GM21723 (cell line): ENCODE measurements around the gene KIN.
"Not testable (repeated sequence)": the region's sequence is repeated elsewhere in the genome, so short reads cannot be mapped to it uniquely, and the experiment has no call there.

Experiments used
- ATAC-seq: cut with Tn5 transposase; IDR thresholded peaks from one replicate; pipeline ENCODE4 v1.9.1; 2021; ENCODE audit warnings: mild to moderate bottlenecking, moderate library complexity; ENCODE audit not compliant: unreplicated experiment

Gene KIN

GRCh38 chr10:7787857-7788638 lies at the start of gene KIN, which contains the start of gene ATP5F1C:
KIN (minus strand) TSS chr10:7787993; CDS start chr10:7787933, 60 bp downstream.
ATP5F1C (plus strand) TSS chr10:7788177; CDS start chr10:7788208, 31 bp downstream.
- peak; percentile 94 for ATAC-seq

DNA sequence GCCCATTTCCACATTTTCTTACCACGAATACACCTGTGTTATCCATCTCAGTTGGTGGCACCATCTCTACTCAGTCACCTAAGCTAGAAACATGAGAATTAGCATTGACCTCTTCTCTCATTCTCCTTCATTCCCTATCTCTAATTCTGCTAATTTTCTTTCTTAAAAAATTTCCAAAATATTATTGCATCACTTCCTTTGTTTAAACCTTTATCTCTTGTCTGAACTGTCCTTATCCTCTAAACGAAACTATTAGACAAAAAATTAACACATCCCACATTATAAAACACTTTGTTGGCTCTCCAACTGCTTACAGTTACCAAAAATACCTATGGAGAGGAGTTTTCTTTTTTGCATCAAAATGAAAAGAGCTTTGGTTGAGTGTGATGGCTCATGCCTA lies 48.8 kb upstream of the KIN start:
- no peak for ATAC-seq

- no peak for ATAC-seq
Observed at GRCh38 chr10:7834262-7834661, 46.5 kb upstream of the KIN start.

DNA sequence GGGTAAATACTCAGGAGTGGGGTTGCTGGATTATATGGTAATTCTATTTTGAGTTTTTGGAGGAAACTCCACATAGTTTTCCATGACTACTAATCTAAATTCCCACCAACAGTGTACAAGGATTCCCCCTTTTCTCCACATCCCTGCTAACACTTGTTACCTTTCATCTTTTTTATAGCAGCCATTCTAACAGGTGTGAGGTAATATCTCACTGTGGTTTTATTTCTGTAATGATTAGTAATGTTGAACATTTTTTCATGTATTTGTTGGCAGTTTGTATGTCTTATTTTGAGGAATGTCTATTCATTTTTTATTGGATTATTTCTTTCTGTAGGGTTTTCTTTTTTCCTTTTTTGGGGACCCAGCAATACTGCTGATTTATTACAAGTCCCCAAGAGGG lies 45.4 kb upstream of the KIN start:
- no peak for ATAC-seq

- no peak for ATAC-seq
Observed at GRCh38 chr10:7832060-7832459, 44.3 kb upstream of the KIN start.

- ATAC-seq = no peak
Observed at GRCh38 chr10:7829289-7829834, 41.6 kb upstream of the KIN start.

GRCh38 chr10:7826971-7827370 lies 39.2 kb upstream of the KIN start:
- no peak for ATAC-seq

DNA sequence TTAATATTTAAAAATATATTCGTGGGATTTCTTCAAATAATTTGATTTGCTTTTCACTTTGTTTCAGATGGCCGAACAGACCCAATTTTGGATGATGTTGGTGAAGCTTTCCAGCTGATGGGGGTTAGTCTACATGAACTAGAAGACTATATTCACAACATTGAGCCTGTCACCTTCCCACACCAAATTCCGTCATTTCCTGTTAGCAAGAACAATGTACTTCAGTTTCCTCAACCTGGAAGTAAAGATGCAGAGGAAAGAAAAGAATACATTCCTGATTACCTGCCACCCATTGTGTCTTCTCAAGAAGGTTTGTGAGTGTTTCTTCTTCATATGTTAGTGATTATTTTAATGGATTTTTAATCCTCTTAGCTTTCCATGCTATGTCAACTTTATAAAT lies 36.5 kb upstream of the KIN start:
- ATAC-seq = no peak

DNA sequence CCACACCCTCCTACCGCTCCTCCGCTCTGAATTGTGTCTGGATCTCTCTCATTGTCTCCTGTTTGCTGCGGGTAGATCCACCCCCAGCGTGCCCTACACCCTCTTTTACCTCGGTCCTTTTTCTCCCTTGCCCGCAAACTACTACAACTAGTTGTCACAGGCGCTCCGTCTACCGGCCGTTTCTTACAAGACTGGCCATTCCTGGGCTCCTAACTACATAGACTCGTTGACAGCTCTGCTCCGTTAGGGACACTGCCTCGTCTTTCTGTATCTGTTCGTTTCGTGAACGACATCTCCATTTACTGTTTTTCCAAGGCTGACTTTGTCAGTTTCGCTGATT lies 31.3 kb upstream of the KIN start:
- peak; percentile 64 for ATAC-seq

DNA sequence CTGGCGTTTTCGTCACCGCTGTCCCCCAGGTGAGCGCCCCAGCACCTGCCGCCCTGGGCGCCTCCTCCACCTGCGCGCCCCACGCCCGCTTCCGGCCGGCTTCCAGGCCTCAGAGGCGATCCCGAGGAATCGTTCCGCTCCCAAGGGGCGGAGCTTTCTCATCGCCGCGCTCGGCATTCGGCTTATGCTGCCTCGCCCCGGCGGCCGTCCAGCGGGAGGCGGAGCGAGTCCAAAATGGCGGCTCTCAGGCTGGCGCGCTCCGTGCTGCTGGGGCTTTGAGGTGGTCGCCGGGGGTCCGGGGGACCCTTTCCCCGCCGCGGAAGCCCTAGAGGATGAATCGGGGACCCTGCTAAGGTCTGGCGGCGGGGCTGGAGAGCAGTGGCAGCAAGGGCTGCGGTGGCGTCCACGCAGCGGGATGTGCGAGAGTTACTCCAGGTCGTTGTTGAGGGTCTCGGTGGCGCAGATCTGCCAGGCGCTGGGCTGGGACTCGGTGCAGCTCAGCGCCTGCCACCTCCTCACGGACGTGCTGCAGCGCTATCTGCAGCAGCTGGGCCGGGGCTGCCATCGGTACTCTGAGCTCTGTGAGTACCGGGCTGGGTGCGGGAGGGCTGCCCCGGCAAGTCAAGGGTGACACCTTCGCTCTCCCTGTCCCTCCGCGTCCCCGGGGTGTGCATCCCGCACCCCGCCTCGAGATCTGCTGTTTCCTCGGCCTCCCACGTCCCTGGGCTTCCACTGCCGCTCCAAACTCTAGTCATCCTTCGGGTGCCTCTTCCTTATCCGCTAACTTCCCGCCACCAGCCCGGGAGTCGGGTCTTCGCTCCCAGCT lies 30.7 kb upstream of the KIN start, which contains the start of gene TAF3:
TSS of gene TAF3 (plus strand) at position 211 of the 826 bp plus-strand sequence. CDS start at position 416, 205 bp downstream.
- ATAC-seq = peak; percentile 90

DNA sequence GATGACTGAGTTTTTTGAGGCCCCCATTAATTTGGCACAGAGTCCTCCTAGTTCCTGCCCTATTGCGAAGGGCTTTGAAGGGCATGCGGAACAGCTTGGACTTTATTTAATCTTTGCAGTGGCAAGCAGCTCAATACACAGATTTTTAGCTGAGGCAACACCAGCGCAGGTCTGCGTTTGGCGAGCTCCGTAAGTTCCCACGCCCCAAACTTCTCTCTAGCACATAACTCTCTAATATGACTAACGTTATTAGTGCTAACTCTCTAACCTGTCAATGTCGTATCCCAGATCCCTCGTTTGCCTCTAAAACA lies 30.1 kb upstream of the KIN start:
- ATAC-seq = peak; percentile 20

GRCh38 chr10:7817576-7817975 lies 29.8 kb upstream of the KIN start:
- ATAC-seq = no peak

DNA sequence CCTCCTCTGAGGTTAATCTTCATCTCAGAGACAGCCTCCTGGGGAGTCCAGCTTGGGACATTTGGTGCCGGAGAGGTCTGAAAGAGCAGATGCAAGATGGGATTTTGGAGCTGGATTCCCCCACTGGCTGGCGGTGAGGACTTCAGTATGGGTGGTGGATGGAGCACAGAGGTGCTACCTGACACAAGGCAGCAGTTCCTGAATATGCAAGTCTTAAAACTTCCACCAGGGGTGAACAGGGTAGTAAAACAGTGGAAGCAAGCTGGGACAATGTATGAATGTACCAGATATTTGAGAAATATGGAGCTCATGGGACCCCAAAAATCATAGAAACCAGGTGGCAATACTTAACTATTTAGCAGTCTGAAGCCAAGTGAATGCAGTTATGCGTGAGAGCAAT lies 25.7 kb upstream of the KIN start:
- ATAC-seq = no peak

DNA sequence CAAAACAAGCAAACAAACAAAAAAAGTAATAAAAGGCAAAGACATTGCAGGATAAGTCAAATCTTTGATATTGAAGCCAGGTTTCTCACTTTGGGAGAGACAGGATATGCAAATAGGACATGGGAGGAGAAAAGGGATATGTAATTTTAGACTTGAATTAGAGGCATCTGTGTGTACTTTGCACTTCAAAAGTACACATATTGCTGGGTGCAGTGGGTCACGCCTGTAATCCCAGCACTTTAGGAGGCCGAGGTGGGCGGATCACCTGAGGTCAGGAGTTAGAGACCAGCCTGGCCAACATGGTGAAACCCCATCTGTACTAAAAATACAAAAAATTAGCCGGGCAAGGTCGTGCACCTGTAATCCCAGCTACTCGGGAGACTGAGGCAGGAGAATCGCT lies 23.9 kb upstream of the KIN start:
- not testable (repeated sequence) for ATAC-seq

DNA sequence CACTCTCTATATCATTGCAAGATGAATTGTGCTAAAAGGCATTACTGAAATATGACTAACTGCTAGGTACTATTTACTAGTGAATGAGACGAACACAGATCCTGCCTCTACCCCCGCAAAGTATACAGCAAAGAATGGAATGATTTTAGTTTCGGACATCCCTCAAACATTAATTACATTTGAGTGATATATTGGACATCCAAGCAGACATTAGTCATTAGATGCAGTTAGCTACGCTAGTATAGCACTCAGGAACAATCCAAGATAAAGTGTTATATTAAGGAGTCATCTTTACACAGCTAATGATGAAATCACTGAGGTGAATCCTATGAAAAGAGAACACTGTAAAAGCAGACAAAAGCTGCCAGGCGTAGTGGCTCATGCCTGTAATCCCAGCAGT lies 23.2 kb upstream of the KIN start:
- no peak for ATAC-seq

- no peak for ATAC-seq
Observed at GRCh38 chr10:7810443-7810842, 22.6 kb upstream of the KIN start.

DNA sequence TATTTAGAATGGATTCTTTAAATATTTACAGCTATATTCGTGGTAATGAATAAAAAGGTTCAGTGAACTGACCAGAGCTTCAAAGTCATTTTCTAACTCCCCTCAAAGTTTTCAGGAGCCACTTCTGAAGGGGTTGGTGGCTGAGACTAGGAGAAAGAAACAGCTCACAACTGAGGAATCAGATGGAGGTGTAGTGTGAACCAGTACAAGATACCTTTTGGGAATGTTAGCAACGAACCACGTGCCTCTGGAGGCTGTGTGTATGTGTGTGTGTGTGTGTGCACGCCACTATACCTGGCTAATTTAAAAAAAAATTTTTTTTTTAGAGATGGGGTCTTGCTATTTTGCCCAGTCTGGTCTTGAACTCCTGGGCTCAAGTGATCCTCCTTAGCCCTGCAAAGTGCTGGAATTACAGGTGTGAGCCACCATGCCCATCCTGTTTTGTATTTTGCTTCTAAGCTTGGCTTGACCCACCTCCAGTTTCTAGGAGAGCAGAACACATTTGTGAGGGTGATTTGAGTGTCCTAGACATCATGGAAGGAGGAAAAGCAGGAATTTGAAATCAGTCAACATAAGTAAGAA lies 21.0 kb upstream of the KIN start:
- ATAC-seq = no peak

DNA sequence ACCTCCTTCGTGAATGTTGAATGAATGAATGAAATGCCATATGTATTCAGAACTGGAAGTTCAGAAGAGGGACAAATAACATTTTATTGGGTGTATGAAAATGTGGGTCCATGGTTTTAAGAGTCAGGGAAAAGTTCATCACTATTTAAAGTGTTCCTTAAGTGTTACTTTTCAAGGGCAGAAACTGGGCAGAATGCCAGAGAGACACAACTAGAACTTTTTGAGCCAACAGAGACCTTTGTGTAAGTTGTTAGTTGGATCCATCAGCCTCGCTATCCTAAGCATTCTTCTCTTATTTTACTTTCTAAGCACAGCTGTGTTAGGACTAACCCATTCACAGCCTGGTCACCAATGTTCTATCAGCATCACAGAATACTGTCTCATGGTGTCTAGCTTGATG lies 16.9 kb upstream of the KIN start:
- no peak for ATAC-seq

- ATAC-seq = no peak
Observed at GRCh38 chr10:7804216-7804615, 16.4 kb upstream of the KIN start.

- ATAC-seq = no peak
Observed at GRCh38 chr10:7802606-7803005, 14.8 kb upstream of the KIN start.

- no peak for ATAC-seq
Observed at GRCh38 chr10:7797582-7797981, 9.8 kb upstream of the KIN start.

DNA sequence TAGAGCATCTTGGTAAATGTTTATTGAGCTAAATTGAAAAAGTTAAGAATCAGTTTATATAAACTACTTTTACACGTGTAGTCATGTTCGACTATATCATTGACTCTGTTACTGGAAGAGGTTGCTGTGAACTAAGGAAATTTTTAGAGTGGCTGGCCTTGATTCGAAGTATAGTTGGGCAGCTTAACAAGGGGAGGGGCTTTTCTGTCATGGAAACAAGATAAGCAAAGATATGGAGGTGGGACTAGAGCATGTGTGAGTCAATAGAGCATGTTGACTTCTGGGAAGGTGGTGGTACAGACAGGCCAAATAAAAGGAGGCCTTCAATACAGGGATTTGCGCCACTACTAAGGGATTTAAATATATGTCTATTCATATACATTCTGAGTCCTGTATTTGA lies 7.8 kb upstream of the KIN start:
- no peak for ATAC-seq
